HL-60 (cell line): ENCODE results near the gene GUCA2A.
A peak's percentile ranks its signal among the peaks of the same experiment; 100 is the strongest.

Experiments
- DNase-seq, 2 experiments: peaks; one replicate each; pipeline ENCODE4 v3.0.0-alpha.2; 2010 to 2020; ENCODE audit warnings: low read depth in 1 of 2, low spot score in 1 of 2
- H3K27ac ChIP-seq: fragments of 250-450 bp; sonication (Bioruptor Pico); replicated peaks from 2 replicates; pipeline ENCODE4 v1.5.1; 2020; ENCODE audit warnings: mild to moderate bottlenecking, moderate library complexity
- H3K27me3 ChIP-seq: fragments of 250-450 bp; sonication (Bioruptor Pico); 2 replicates; pipeline ENCODE4 v1.5.1; 2021; ENCODE audit warnings: mild to moderate bottlenecking, moderate library complexity; ENCODE audit not compliant: insufficient read depth, poor library complexity, severe bottlenecking
- H3K4me3 ChIP-seq: replicated peaks from 2 replicates; pipeline ENCODE4 v1.5.1; 2011; ENCODE audit warnings: mild to moderate bottlenecking, control low read depth, low read length; ENCODE audit not compliant: insufficient read depth
- CTCF ChIP-seq: IDR thresholded peaks from one replicate; pipeline ENCODE4 v1.5.1; 2011; ENCODE audit warnings: low read length, control low read depth, inconsistent platforms; ENCODE audit not compliant: insufficient read depth
- GABPA ChIP-seq: IDR thresholded peaks from 2 replicates; pipeline ENCODE4 v1.6.1; 2012; ENCODE audit warnings: low read depth
- POLR2AphosphoS5 ChIP-seq: IDR thresholded peaks from 2 replicates; pipeline ENCODE4 v1.6.1; 2012; ENCODE audit warnings: low read depth
- REST ChIP-seq: IDR thresholded peaks from 2 replicates; pipeline ENCODE4 v1.6.1; 2012; ENCODE audit warnings: low read depth; ENCODE audit not compliant: insufficient replicate concordance
- SPI1 ChIP-seq: IDR thresholded peaks from 2 replicates; pipeline ENCODE4 v1.6.1; 2012; ENCODE audit warnings: low read depth, mild to moderate bottlenecking, borderline replicate concordance

The GUCA2A gene

GRCh38 chr1:42177541-42177981 is 13.0 kb upstream of the GUCA2A start:
- H3K27ac ChIP-seq: no peak overlapping the region
- H3K27me3 ChIP-seq: no peaks in the 10 kb centered on the region
- no peak overlapping the region for H3K4me3 ChIP-seq
- no peak for DNase-seq
- TF ChIP-seq CTCF (no peak), GABPA (no peak), POLR2AphosphoS5 (no peak), REST (no peak), SPI1 (no peak)

GRCh38 chr1:42176902-42177519 is 12.5 kb upstream of the GUCA2A start:
- no peak overlapping the region for H3K27ac ChIP-seq
- H3K4me3 ChIP-seq: no peak overlapping the region
- DNase-seq: peak; percentile 20 to 34
- H3K27me3 ChIP-seq: no peaks in the 10 kb centered on the region
- no peak for TF ChIP-seq SPI1
- no peak for TF ChIP-seq POLR2AphosphoS5
- TF ChIP-seq CTCF: peak; percentile 53
- no peak for TF ChIP-seq GABPA
- TF ChIP-seq REST: no peak

GRCh38 chr1:42175314-42176054 is 10.9 kb upstream of the GUCA2A start:
- no peak overlapping the region for H3K4me3 ChIP-seq
- DNase-seq: no peak
- no peak overlapping the region for H3K27ac ChIP-seq
- TF ChIP-seq GABPA: no peak
- TF ChIP-seq REST: no peak
- no peak for TF ChIP-seq CTCF
- TF ChIP-seq SPI1: no peak
- no peak for TF ChIP-seq POLR2AphosphoS5
- H3K27me3 ChIP-seq: no peaks in the 10 kb centered on the region
